ENCODE measurements around the gene ADGRL1. TPM values are rescaled to one million over a fixed set of nuclear protein-coding genes. Genes with fewer than 3 reads are reported as not detected.

The ADGRL1 gene
- total and polyA plus RNA-seq, 9 of the 15 experiments (the other 6 are each of a cell fraction or from before 2014, with no cell fraction given): 0.14 to 37.0 (median 8.6) TPM

- TF ChIP-seq SOX6 (IDR thresholded peaks at IDR 0.05) (0 out of 2 replicates have a peak, but pooled peaks have one; percentile 13), ZNF263 (CRISPR knock-in tag; IDR thresholded peaks at IDR 0.05; ENCODE audit: borderline replicate concordance) (peak; percentile 59; the same call in 1 of the 2 replicates), ZBTB7A (IDR thresholded peaks at IDR 0.05; ENCODE audit: borderline replicate concordance, control insufficient read depth, low read depth, low read length) (peak; percentile 44; the same call in 1 of the 2 replicates), TGIF2 (CRISPR knock-in tag; IDR thresholded peaks at IDR 0.05) (no peak), SP1 (CRISPR knock-in tag; IDR thresholded peaks at IDR 0.05) (peak; percentile 77), PKNOX1 (IDR thresholded peaks at IDR 0.05) (peak; percentile 81), NBN (IDR thresholded peaks at IDR 0.05; ENCODE audit: low read depth) (peak; percentile 49; the same call in 1 of the 2 replicates), MCM5 (IDR thresholded peaks at IDR 0.05; ENCODE audit: low read depth) (no peak), GABPB1 (CRISPR knock-in tag; IDR thresholded peaks at IDR 0.05) (peak; percentile 27; the same call in 1 of the 2 replicates), RBM15 (IDR thresholded peaks at IDR 0.05; ENCODE audit: insufficient read depth, low read length) (no peak), TRIM24 (IDR thresholded peaks at IDR 0.05) (peak in 1 of 2 experiments; percentile 38; a peak in 1 of 4 replicates), JUN (IDR thresholded peaks at IDR 0.05; ENCODE audit: borderline replicate concordance, low read depth, low read length) (peak; percentile 84), JUN (CRISPR knock-in tag; IDR thresholded peaks at IDR 0.05; ENCODE audit: borderline replicate concordance) (0 out of 2 replicates have a peak, but pooled peaks have one; percentile 50), GABPB2 (CRISPR knock-in tag; conservative IDR thresholded peaks at IDR 0.05) (no peak), PHF20 (IDR thresholded peaks at IDR 0.05; ENCODE audit: partially characterized antibody) (no peak), ZBTB1 (CRISPR knock-in tag; IDR thresholded peaks at IDR 0.05; ENCODE audit: borderline replicate concordance, low read depth) (no peak), JUND (IDR thresholded peaks at IDR 0.05; ENCODE audit: borderline replicate concordance, low read depth, low read length) (peak; percentile 66), JUND (tag; IDR thresholded peaks at IDR 0.05; ENCODE audit: borderline replicate concordance, low read depth, low read length) (no peak), ZNF584 (CRISPR knock-in tag; IDR thresholded peaks at IDR 0.05; ENCODE audit: low read depth) (no peak), ZKSCAN1 (IDR thresholded peaks at IDR 0.05; ENCODE audit: low read depth, low read length) (0 out of 2 replicates have a peak, but pooled peaks have one; percentile 49), USF1 (CRISPR knock-in tag; IDR thresholded peaks at IDR 0.05) (peak; percentile 40), COPS2 (conservative IDR thresholded peaks at IDR 0.05) (no peak), TEAD1 (CRISPR knock-in tag; IDR thresholded peaks at IDR 0.05) (no peak), POU5F1 (IDR thresholded peaks at IDR 0.05; ENCODE audit: borderline replicate concordance, low read depth, low read length, partially characterized antibody) (peak; percentile 87), ZNF311 (CRISPR knock-in tag; IDR thresholded peaks at IDR 0.05) (0 out of 2 replicates have a peak, but pooled peaks have one; percentile 47), NRF1 (conservative IDR thresholded peaks at IDR 0.05 in 1 of 2, IDR thresholded peaks at IDR 0.05 in 1 of 2) (0 out of 4 replicates have a peak, but pooled peaks of 1 of the 2 experiments have one; percentile 24), SAFB2 (IDR thresholded peaks at IDR 0.05; ENCODE audit: borderline replicate concordance, low read depth, low read length, severe bottlenecking) (no peak), PPARD (CRISPR knock-in tag; IDR thresholded peaks at IDR 0.05) (no peak), ARID2 (IDR thresholded peaks at IDR 0.05) (no peak), ELF2 (CRISPR knock-in tag; IDR thresholded peaks at IDR 0.05) (no peak)
Measured at GRCh38 chr19:14113762-14114414, 92.1 kb downstream of the ADGRL1 start (continued).
